GM12878 (cell line): ENCODE results near the gene TBXA2R. TPM values are rescaled to one million over a fixed set of nuclear protein-coding genes. Genes with fewer than 3 reads are reported as not detected.
A peak's percentile ranks its signal among the peaks of the same experiment; 100 is the strongest.

Source experiments
- ATAC-seq: fragments of 200-7000 bp; cut with Tn5 transposase; 3 replicates; pipeline ENCODE4 v1.9.1; 2020; ENCODE audit warnings: mild to moderate bottlenecking, moderate library complexity
- BruUV-seq: library from RNA; stranded (reverse); fragments of 400-500 nt; replicated peaks from 2 replicates; lab custom pipeline; 2021; lab: Mats Ljungman, UMichigan
- CTCF ChIA-PET: fragments of 300-600 bp; sonication (Branson Sonifier 250); formaldehyde crosslinking; extraction: SDS; loops from one replicate; lab custom pipeline; 2021; ENCODE audit warnings: inconsistent platforms; lab: Yijun Ruan, JAX
- POLR2A ChIA-PET: fragments of 350-600 bp; formaldehyde crosslinking; extraction: SDS; loops from one replicate; lab custom pipeline; 2021; ENCODE audit warnings: inconsistent platforms; lab: Charles Lee
- RAD21 ChIA-PET: fragments of 300-600 bp; sonication (Branson Sonifier 250); formaldehyde crosslinking; loops from one replicate; lab custom pipeline; 2023; ENCODE audit warnings: antibody characterized with exemption; ENCODE audit not compliant: unreplicated experiment; lab: Charles Lee
- SMC1A ChIA-PET: fragments of 300-600 bp; sonication (Branson Sonifier 250); formaldehyde crosslinking; loops from one replicate; lab custom pipeline; 2023; ENCODE audit not compliant: unreplicated experiment, uncharacterized antibody; lab: Charles Lee
- DNase-seq: peaks from one replicate; pipeline ENCODE4 v3.0.0-alpha.2; 2011; ENCODE audit warnings: low read depth, low spot score
- FAIRE-seq: peaks from 3 replicates; lab custom pipeline; 2011; peaks lifted over from hg19 to GRCh38; lab: Jason Lieb, UNC
- H2AFZ ChIP-seq: 2 replicates; pipeline ENCODE4 v1.6.0; 2011; ENCODE audit warnings: low read depth, low read length, control low read depth; ENCODE audit not compliant: control insufficient read depth
- H3K27ac ChIP-seq: 2 replicates; pipeline ENCODE4 v1.5.1; 2011; ENCODE audit warnings: control low read depth; ENCODE audit not compliant: control insufficient read depth, insufficient read depth
- H3K27me3 ChIP-seq, 2 experiments: replicated peaks in 1 of 2; 2 replicates each; pipeline versions ENCODE4 v1.6.0 to v1.6.1; 2011; ENCODE audit warnings: low read length in 1 of 2; ENCODE audit not compliant: control insufficient read depth in 2 of 2, insufficient read depth in 2 of 2
- H3K36me3 ChIP-seq, 2 experiments: 2 replicates each; pipeline ENCODE4 v1.5.1; 2011; ENCODE audit warnings: low read length in 1 of 2; ENCODE audit not compliant: control insufficient read depth in 2 of 2, insufficient read depth in 2 of 2
- H3K4me1 ChIP-seq: 2 replicates; pipeline ENCODE4 v1.6.1; 2011; ENCODE audit warnings: mild to moderate bottlenecking, low read length, moderate library complexity, mixed read lengths; ENCODE audit not compliant: control insufficient read depth, insufficient read depth
- H3K4me2 ChIP-seq: 2 replicates; pipeline ENCODE4 v1.6.0; 2011; ENCODE audit warnings: control low read depth; ENCODE audit not compliant: control insufficient read depth, insufficient read depth
- H3K4me3 ChIP-seq: fragments of 200-600 bp; sonication (generic); 2 replicates; pipeline ENCODE4 v1.5.1; 2016
- H3K79me2 ChIP-seq: 2 replicates; pipeline ENCODE4 v1.6.0; 2011; ENCODE audit warnings: low read length; ENCODE audit not compliant: control insufficient read depth, insufficient read depth
- H3K9ac ChIP-seq: 2 replicates; pipeline ENCODE4 v1.8.0; 2011; ENCODE audit warnings: low read length, control low read depth, mixed read lengths; ENCODE audit not compliant: control insufficient read depth, insufficient read depth
- H3K9me3 ChIP-seq: replicated peaks from 3 replicates; pipeline ENCODE4 v1.5.1; 2011; ENCODE audit warnings: mild to moderate bottlenecking, low read length; ENCODE audit not compliant: control insufficient read depth, insufficient read depth
- H4K20me1 ChIP-seq: 2 replicates; pipeline ENCODE4 v1.6.0; 2011; ENCODE audit not compliant: control insufficient read depth, insufficient read depth
- IKZF1 ChIP-seq: fragments of 450-650 bp; conservative IDR thresholded peaks from 2 replicates; pipeline ENCODE4 v1.6.1; 2017; ENCODE audit warnings: antibody characterized with exemption, mild to moderate bottlenecking
- SMAD5 ChIP-seq: IDR thresholded peaks from 2 replicates; pipeline ENCODE4 v1.6.1; 2016; ENCODE audit warnings: antibody characterized with exemption, low read depth
- WGBS: methylation state at CpG from one replicate; pipeline ENCODE4 v1.1.6; 2016; ENCODE audit warnings: low lambda C conversion rate; ENCODE audit not compliant: insufficient replicate concordance, insufficient coverage; ENCODE audit errors: missing lambda C conversion rate; 5-methylcytosine and 5-hydroxymethylcytosine counted together
- in situ Hi-C: fragments of 300-500 bp; cut with MboI; formaldehyde crosslinking; loops from 9 replicates; pipeline ENCODE4 v1.14.3; 2018; ENCODE audit warnings: mixed read lengths
- intact Hi-C: fragments of 100-400 bp; cut with micrococcal nuclease; formaldehyde crosslinking; loops from one replicate; pipeline ENCODE4 v1.14.2; 2022; ENCODE audit not compliant: unreplicated experiment
- polyA plus RNA-seq, 11 experiments: library from polyadenylated mRNA; depleted of rRNA in 4 of 11; unstranded in 6 of 11; stranded (reverse) in 5 of 11; fragments of >200 nt; fragmentation: Nextera tagmentation in 4 of 11; fragmentation: Illumina TruSeq in 1 of 11; extraction: Ambion mirVana in 4 of 11; extraction: Trizol in 1 of 11; gene quantifications; 1 replicate in 1 of 11; 2 replicates in 10 of 11; pipeline versions ENCODE4 v1.2.1 to v1.2.3, GENCODE V29; 2011 to 2016; ENCODE audit warnings: inconsistent platforms in 2 of 11, missing spikeins in 2 of 11, low read depth in 1 of 11
- total RNA-seq, 4 experiments: library from RNA; depleted of rRNA in 3 of 4; stranded (reverse); fragments of >200 nt in 3 of 4; fragmentation: Illumina TruSeq in 1 of 4; extraction: Trizol in 1 of 4; gene quantifications; 2 replicates each; pipeline versions ENCODE4 v1.2.1 to v1.2.3, GENCODE V29; 2013 to 2021

The TBXA2R gene
- total and polyA plus RNA-seq, 10 of the 15 experiments (the other 5 are each of a cell fraction or from before 2014, with no cell fraction given) = 0.03 TPM; not detected in 8

DNA sequence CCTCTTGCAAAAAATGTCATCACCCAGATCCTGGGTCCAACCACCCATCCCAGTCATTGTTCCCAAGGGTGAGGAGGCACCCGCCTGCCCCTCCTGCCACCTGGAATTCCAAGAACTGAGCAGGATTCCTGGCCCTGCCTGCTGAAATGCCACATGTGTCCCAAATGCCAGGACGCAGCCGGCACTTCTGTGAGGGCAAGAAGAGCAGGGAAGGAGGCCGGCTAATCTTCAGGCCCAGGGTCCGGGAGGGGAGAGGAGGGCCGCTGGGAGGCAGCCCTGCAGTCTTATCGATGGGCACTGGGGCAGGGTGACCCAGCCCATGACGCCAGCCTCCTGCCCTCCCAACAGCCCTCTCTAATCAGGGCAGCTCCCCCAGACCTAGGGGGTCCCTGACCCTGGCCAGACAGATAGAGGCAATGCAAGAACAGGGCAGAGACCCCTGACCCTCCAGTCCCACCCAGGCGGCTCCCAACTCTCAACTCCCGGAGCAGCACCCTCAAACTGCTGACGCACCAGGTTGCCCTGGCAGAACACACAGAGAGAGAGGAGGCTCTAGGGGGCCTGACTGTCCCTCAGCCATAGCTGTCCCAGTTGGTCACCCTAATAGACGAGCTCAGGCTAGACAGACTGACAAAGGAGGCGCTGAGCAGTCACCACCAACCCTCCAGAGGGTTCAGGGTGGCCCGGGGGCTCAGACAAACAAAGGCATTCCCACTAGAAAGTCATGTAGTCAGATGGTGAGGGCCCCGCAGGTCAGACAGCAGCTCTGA is 50.8 kb downstream of the TBXA2R start:
- peaks cover 37% of the 10 kb centered on the region for H3K79me2 ChIP-seq
- ChIA-PET SMC1A (no interaction called here), CTCF (interaction anchor here (0.9 to 3.4 kb wide), 3 partner anchors 10 to 144 kb away, joined by 3 to 20 read pairs (median 4); partner anchors contain the start of gene PIP5K1C), POLR2A (interaction anchor here (0.6 to 1.2 kb wide), 3 partner anchors 17 to 551 kb away, joined by 3 to 6 read pairs (median 5); partner anchors contain the start of gene HMG20B), RAD21 (interaction anchor here (0.9 kb wide), 1 partner anchor 53 kb away, joined by 3 read pairs; no protein-coding TSS in a partner anchor)
- H3K9me3 ChIP-seq = no peaks in the 10 kb centered on the region
- H4K20me1 ChIP-seq = no peaks in the 10 kb centered on the region
- no peak for TF ChIP-seq SMAD5
- TF ChIP-seq IKZF1 = 0 out of 2 replicates have a peak, but pooled peaks have one; percentile 16
- no peak for DNase-seq
- peak overlapping the region; percentile 50 for H3K9ac ChIP-seq
- FAIRE-seq = no peak
- peak overlapping the region; percentile 94 for H3K4me3 ChIP-seq
- in situ Hi-C loops = no loop called here
- intact Hi-C loops = loop anchor here (5.0 kb wide), 1 partner anchor 71 kb away; the partner anchor contains the start of gene CACTIN
- no peaks in the 10 kb centered on the region for H3K27me3 ChIP-seq
- no peak for ATAC-seq
- WGBS = 77% methylated on average over 15 of the region's 15 CpGs
- H3K4me2 ChIP-seq = peak overlapping the region; percentile 75
- H2AFZ ChIP-seq = no peak overlapping the region
- H3K4me1 ChIP-seq = peaks cover 28% of the 10 kb centered on the region
- H3K36me3 ChIP-seq = peaks cover 0 to 2% of the 10 kb centered on the region in 2 experiments; a peak in 2 of 4 replicates
- no peak overlapping the region; the same call in 1 of the 2 replicates for H3K27ac ChIP-seq
- no TSS peak for BruUV-seq
